T-helper 1 cell (primary cell): Measurements from ENCODE around the gene RGS12.

Source experiments
- DNase-seq, 5 donors: peaks; one replicate each; pipeline ENCODE4 v3.0.0-alpha.2; 2012 to 2020
- total RNA-seq, 4 donors: gene quantifications; one replicate each; lab custom pipeline; 2026; lab: John Stamatoyannopoulos, UW

RGS12 gene
- total RNA-seq, result 5.5 to 21.7 (median 11.3) reads per million in 4 donors

- DNase-seq, result peak; percentile 77 to 87 (median 78)
Measured at GRCh38 chr4:3292571-3293400, at the start of gene RGS12. Gene RGS12, plus strand, starts transcription at chr4:3293021. Its CDS starts 23,150 bp downstream, at chr4:3316171.

- DNase-seq, result no peak
Measured at GRCh38 chr4:3243136-3243780, 49.6 kb upstream of the RGS12 start.

GRCh38 chr4:3244002-3244401, 48.8 kb upstream of the RGS12 start:
- DNase-seq, result no peak

GRCh38 chr4:3244747-3245146, 48.1 kb upstream of the RGS12 start:
- DNase-seq, result no peak

- DNase-seq, result no peak
Measured at GRCh38 chr4:3245676-3246075, 47.1 kb upstream of the RGS12 start.

- DNase-seq, result no peak
Measured at GRCh38 chr4:3246458-3247398, 46.1 kb upstream of the RGS12 start.

- no peak for DNase-seq
Measured at GRCh38 chr4:3247399-3248177, 45.2 kb upstream of the RGS12 start.

GRCh38 chr4:3248178-3248480, 44.7 kb upstream of the RGS12 start:
- DNase-seq, result no peak

GRCh38 chr4:3248811-3249661, 43.8 kb upstream of the RGS12 start, which contains the start of gene MSANTD1:
Gene MSANTD1, plus strand, starts transcription at chr4:3249159. Its CDS starts 64 bp downstream, at chr4:3249223.
- DNase-seq, result no peak

GRCh38 chr4:3249711-3250437, 42.9 kb upstream of the RGS12 start:
- DNase-seq, result peak in 1 of 5 donors; percentile 7

GRCh38 chr4:3250438-3250955, 42.3 kb upstream of the RGS12 start:
- no peak for DNase-seq

- DNase-seq, result peak in 1 of 5 donors; percentile 9
Measured at GRCh38 chr4:3250956-3251690, 41.7 kb upstream of the RGS12 start.

- DNase-seq, result no peak
Measured at GRCh38 chr4:3251691-3252479, 40.9 kb upstream of the RGS12 start.

- DNase-seq, result no peak
Measured at GRCh38 chr4:3252480-3252828, 40.4 kb upstream of the RGS12 start.

GRCh38 chr4:3252831-3253641, 39.8 kb upstream of the RGS12 start:
- no peak for DNase-seq

- DNase-seq, result no peak
Measured at GRCh38 chr4:3253808-3254207, 39.0 kb upstream of the RGS12 start.

- DNase-seq, result no peak
Measured at GRCh38 chr4:3254302-3255131, 38.3 kb upstream of the RGS12 start.
